Measurements from ENCODE around the gene RAVER2. TPM values are rescaled to one million over a fixed set of nuclear protein-coding genes. Genes with fewer than 3 reads are reported as not detected.
"Not testable (repeated sequence)": the region's sequence is repeated elsewhere in the genome, so short reads cannot be mapped to it uniquely, and the experiment has no call there.

The RAVER2 gene
- total RNA-seq, 2 donors from 2014 or later, result 1.0 to 2.7 TPM

- peaks cover 4 to 5% of the 10 kb centered on the region in 2 donors for H3K36me3 Mint-ChIP-seq
- ATAC-seq (no peak), DNase-seq (ENCODE audit: low spot score in 2 of 2) (no peak)
- no peak overlapping the region for H3K27ac Mint-ChIP-seq
- H3K9me3 Mint-ChIP-seq, result peaks cover 9 to 10% of the 10 kb centered on the region in 2 donors
Measured at GRCh38 chr1:64769971-64770370, 25.1 kb downstream of the RAVER2 start.

- H3K36me3 Mint-ChIP-seq; ATAC-seq; H3K27ac Mint-ChIP-seq; DNase-seq (ENCODE audit: low spot score in 2 of 2): not testable (repeated sequence)
- H3K9me3 Mint-ChIP-seq, result peaks cover 9 to 14% of the 10 kb centered on the region in 2 donors
Measured at GRCh38 chr1:64773306-64773705, 28.4 kb downstream of the RAVER2 start.

- peak overlapping the region in 1 of 2 donors; percentile 60 for H3K27ac Mint-ChIP-seq
- peaks cover 9 to 13% of the 10 kb centered on the region in 2 donors for H3K9me3 Mint-ChIP-seq
- DNase-seq (ENCODE audit: low spot score in 2 of 2) (no peak), ATAC-seq (no peak)
- H3K36me3 Mint-ChIP-seq, result peaks cover 3 to 5% of the 10 kb centered on the region in 2 donors
Measured at GRCh38 chr1:64775113-64775512, 30.2 kb downstream of the RAVER2 start.

- not testable (repeated sequence) for DNase-seq (ENCODE audit: low spot score in 2 of 2); H3K36me3 Mint-ChIP-seq; H3K9me3 Mint-ChIP-seq; ATAC-seq; H3K27ac Mint-ChIP-seq
Measured at GRCh38 chr1:64782044-64782443, 37.2 kb downstream of the RAVER2 start.

- H3K36me3 Mint-ChIP-seq; H3K27ac Mint-ChIP-seq; ATAC-seq; H3K9me3 Mint-ChIP-seq; DNase-seq (ENCODE audit: low spot score in 2 of 2): not testable (repeated sequence)
Measured at GRCh38 chr1:64782848-64783247, 38.0 kb downstream of the RAVER2 start.

GRCh38 chr1:64790832-64791487, 46.1 kb downstream of the RAVER2 start:
- Mint-ChIP-seq H3K9me3 (peaks cover 10 to 13% of the 10 kb centered on the region in 2 donors), H3K27ac (no peak overlapping the region), H3K36me3 (peaks cover 5 to 18% of the 10 kb centered on the region in 2 donors)
- no peak for DNase-seq (ENCODE audit: low spot score in 2 of 2)
- ATAC-seq, result no peak

GRCh38 chr1:64798872-64799271, 54.0 kb downstream of the RAVER2 start:
- no peak for DNase-seq (ENCODE audit: low spot score in 2 of 2)
- Mint-ChIP-seq H3K9me3 (peaks cover 0 to 5% of the 10 kb centered on the region in 2 donors), H3K27ac (no peak overlapping the region), H3K36me3 (peaks cover 0 to 5% of the 10 kb centered on the region in 2 donors)
- no peak for ATAC-seq

- DNase-seq (ENCODE audit: low spot score in 2 of 2) (no peak), ATAC-seq (no peak)
- H3K9me3 Mint-ChIP-seq, result peaks cover 0 to 5% of the 10 kb centered on the region in 2 donors
- peaks cover 0 to 5% of the 10 kb centered on the region in 2 donors for H3K36me3 Mint-ChIP-seq
- H3K27ac Mint-ChIP-seq, result no peak overlapping the region
Measured at GRCh38 chr1:64801851-64802523, 57.1 kb downstream of the RAVER2 start.

GRCh38 chr1:64809309-64809708, 64.4 kb downstream of the RAVER2 start:
- Mint-ChIP-seq H3K27ac (no peak overlapping the region), H3K36me3 (no peaks in the 10 kb centered on the region), H3K9me3 (no peaks in the 10 kb centered on the region)
- ATAC-seq (no peak), DNase-seq (ENCODE audit: low spot score in 2 of 2) (no peak)

GRCh38 chr1:64810001-64810400, 65.1 kb downstream of the RAVER2 start:
- no peak overlapping the region for H3K27ac Mint-ChIP-seq
- H3K36me3 Mint-ChIP-seq, result no peaks in the 10 kb centered on the region
- DNase-seq (ENCODE audit: low spot score in 2 of 2) (no peak), ATAC-seq (no peak)
- H3K9me3 Mint-ChIP-seq, result no peaks in the 10 kb centered on the region

GRCh38 chr1:64811131-64811530, 66.3 kb downstream of the RAVER2 start:
- H3K9me3 Mint-ChIP-seq, result no peaks in the 10 kb centered on the region
- H3K27ac Mint-ChIP-seq, result no peak overlapping the region
- H3K36me3 Mint-ChIP-seq, result no peaks in the 10 kb centered on the region
- ATAC-seq (no peak), DNase-seq (ENCODE audit: low spot score in 2 of 2) (no peak)

- Mint-ChIP-seq H3K9me3 (peaks cover 3% of the 10 kb centered on the region in 2 donors), H3K36me3 (no peaks in the 10 kb centered on the region), H3K27ac (no peak overlapping the region)
- ATAC-seq (no peak), DNase-seq (ENCODE audit: low spot score in 2 of 2) (no peak)
Measured at GRCh38 chr1:64814427-64814826, 69.6 kb downstream of the RAVER2 start.

- not testable (repeated sequence) for DNase-seq (ENCODE audit: low spot score in 2 of 2); H3K36me3 Mint-ChIP-seq; ATAC-seq; H3K9me3 Mint-ChIP-seq
- H3K27ac Mint-ChIP-seq, result peak overlapping the region in 1 of 2 donors; percentile 56
Measured at GRCh38 chr1:64817364-64817763, 72.5 kb downstream of the RAVER2 start.

GRCh38 chr1:64820572-64820971, 75.7 kb downstream of the RAVER2 start:
- ATAC-seq; H3K9me3 Mint-ChIP-seq; H3K27ac Mint-ChIP-seq; DNase-seq (ENCODE audit: low spot score in 2 of 2); H3K36me3 Mint-ChIP-seq: not testable (repeated sequence)

GRCh38 chr1:64822621-64823020, 77.7 kb downstream of the RAVER2 start:
- no peak overlapping the region for H3K27ac Mint-ChIP-seq
- ATAC-seq (no peak), DNase-seq (ENCODE audit: low spot score in 2 of 2) (no peak)
- H3K36me3 Mint-ChIP-seq, result no peaks in the 10 kb centered on the region
- no peaks in the 10 kb centered on the region for H3K9me3 Mint-ChIP-seq

- Mint-ChIP-seq H3K36me3 (no peaks in the 10 kb centered on the region), H3K9me3 (no peaks in the 10 kb centered on the region), H3K27ac (no peak overlapping the region)
- peak in 1 of 2 donors; percentile 62 for DNase-seq (ENCODE audit: low spot score in 2 of 2)
- peak in 1 of 2 donors; percentile 37 for ATAC-seq
Measured at GRCh38 chr1:64823691-64824476, 79.0 kb downstream of the RAVER2 start.

GRCh38 chr1:64826991-64827390, 82.1 kb downstream of the RAVER2 start:
- peak; percentile 83 to 84 for ATAC-seq
- peak overlapping the region; percentile 88 for H3K27ac Mint-ChIP-seq
- no peaks in the 10 kb centered on the region for H3K36me3 Mint-ChIP-seq
- no peak for DNase-seq (ENCODE audit: low spot score in 2 of 2)
- H3K9me3 Mint-ChIP-seq, result no peaks in the 10 kb centered on the region

Measured in activated naive CD4-positive, alpha-beta T cell treated with anti-CD3 and anti-CD28 coated beads, Interleukin-2, amount 50 U/mL, for 72 hours (primary cell).